OCI-LY3 (cell line): ENCODE measurements around the gene FBXO28.

Experiments
- EZH2phosphoT487 ChIP-seq: fragments of 200-600 bp; shearing (Covaris generic); IDR thresholded peaks from 2 replicates; pipeline ENCODE4 v1.6.1; 2018; ENCODE audit warnings: antibody characterized with exemption, mixed run types, low read depth
- TF ChIP-seq, protein P1 (sequence below): fragments of 200-600, 300-600 bp; sonication (generic); IDR thresholded peaks from 2 replicates; pipeline ENCODE4 v1.5.1; 2014; ENCODE audit warnings: antibody characterized with exemption, low read length, low read depth

DNA sequence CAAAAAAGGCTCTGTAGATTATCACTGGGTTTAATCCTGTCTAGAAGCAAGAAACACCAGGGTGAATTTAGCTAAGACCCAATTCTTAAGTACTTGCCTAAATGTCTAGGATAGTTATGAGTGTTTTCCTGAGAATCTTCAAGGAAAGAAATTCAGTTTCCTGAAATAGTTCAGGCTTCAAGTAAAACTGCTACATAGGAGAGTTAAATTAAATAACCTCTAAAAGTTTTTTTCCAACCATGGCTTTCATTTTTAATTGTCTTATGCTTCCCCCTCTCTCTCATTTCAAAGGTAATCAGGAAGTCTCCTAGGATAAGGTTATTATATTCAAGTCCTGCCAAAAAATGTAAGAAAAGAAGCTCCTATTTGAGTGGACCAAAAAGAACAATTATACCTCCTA, 46.7 kb upstream of the FBXO28 start:
- TF ChIP-seq, protein P1, sequence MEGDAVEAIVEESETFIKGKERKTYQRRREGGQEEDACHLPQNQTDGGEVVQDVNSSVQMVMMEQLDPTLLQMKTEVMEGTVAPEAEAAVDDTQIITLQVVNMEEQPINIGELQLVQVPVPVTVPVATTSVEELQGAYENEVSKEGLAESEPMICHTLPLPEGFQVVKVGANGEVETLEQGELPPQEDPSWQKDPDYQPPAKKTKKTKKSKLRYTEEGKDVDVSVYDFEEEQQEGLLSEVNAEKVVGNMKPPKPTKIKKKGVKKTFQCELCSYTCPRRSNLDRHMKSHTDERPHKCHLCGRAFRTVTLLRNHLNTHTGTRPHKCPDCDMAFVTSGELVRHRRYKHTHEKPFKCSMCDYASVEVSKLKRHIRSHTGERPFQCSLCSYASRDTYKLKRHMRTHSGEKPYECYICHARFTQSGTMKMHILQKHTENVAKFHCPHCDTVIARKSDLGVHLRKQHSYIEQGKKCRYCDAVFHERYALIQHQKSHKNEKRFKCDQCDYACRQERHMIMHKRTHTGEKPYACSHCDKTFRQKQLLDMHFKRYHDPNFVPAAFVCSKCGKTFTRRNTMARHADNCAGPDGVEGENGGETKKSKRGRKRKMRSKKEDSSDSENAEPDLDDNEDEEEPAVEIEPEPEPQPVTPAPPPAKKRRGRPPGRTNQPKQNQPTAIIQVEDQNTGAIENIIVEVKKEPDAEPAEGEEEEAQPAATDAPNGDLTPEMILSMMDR, result no peak
- TF ChIP-seq EZH2phosphoT487, result no peak
